ENCODE data around the gene HOXB2. TPM values are rescaled to one million over a fixed set of nuclear protein-coding genes. Genes with fewer than 3 reads are reported as not detected.

HOXB2 gene
- total and polyA plus RNA-seq, 9 of the 15 experiments (the other 6 are each of a cell fraction or from before 2014, with no cell fraction given) = 2.1 to 97.7 (median 21.2) TPM

DNA sequence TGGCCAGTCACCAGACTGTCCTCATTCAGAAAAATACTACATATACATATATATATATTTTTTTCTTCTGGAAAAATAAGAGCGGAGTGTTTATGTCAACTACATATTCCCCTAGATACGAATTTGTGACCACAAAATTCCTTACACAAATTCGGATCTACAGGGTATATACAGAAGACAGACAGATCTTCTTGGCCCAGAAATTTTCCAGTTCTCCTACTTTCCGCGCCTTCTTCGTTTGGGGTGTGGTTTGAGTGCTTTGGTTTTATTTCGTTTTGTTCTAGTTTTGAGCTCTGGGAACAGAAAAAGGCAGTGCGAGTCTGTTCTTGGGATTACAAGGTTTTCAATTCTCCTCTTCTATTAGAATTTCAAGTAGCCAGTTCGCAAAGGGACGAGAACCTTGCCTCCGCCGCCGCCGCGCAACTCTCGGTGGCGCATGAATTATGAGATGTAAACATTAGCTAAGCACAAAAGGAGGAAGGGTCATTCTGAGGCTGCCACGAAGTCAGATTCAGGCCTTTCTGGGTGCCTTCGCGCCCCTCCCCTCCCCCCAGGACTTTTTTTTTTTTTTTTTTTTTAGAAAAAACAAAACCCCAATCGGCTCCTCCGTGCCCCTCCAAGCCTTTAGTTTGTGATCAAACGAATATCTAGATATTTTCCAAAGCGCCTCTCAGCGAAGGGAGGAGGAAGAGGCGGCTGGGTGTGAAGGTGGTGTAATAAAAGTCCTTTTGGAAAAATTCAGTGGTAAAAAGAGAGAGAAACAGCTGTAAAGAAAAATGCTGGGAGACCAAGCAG lies 35.0 kb upstream of the HOXB2 start (continued):
- TF ChIP-seq, protein P1, sequence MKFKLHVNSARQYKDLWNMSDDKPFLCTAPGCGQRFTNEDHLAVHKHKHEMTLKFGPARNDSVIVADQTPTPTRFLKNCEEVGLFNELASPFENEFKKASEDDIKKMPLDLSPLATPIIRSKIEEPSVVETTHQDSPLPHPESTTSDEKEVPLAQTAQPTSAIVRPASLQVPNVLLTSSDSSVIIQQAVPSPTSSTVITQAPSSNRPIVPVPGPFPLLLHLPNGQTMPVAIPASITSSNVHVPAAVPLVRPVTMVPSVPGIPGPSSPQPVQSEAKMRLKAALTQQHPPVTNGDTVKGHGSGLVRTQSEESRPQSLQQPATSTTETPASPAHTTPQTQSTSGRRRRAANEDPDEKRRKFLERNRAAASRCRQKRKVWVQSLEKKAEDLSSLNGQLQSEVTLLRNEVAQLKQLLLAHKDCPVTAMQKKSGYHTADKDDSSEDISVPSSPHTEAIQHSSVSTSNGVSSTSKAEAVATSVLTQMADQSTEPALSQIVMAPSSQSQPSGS (CRISPR knock-in tag; IDR thresholded peaks at IDR 0.05) = no peak
- TF ChIP-seq KHSRP (IDR thresholded peaks at IDR 0.05) (peak; percentile 12; the same call in 1 of the 2 replicates), MYNN (IDR thresholded peaks at IDR 0.05) (peak; percentile 67; the same call in 1 of the 2 replicates), MYNN (CRISPR knock-in tag; IDR thresholded peaks at IDR 0.05) (no peak), POLR2AphosphoS5 (IDR thresholded peaks at IDR 0.05; ENCODE audit: control insufficient read depth, insufficient read depth, low read depth, low read length) (peak; percentile 45; the same call in 1 of the 2 replicates), U2AF1 (optimal IDR thresholded peaks at IDR 0.05; ENCODE audit: low read depth, low read length) (peak; percentile 14), ZNF224 (CRISPR knock-in tag; IDR thresholded peaks at IDR 0.05) (no peak), ZNF589 (CRISPR knock-in tag; IDR thresholded peaks at IDR 0.05; ENCODE audit: low read depth) (no peak), NCOA1 (IDR thresholded peaks at IDR 0.05; ENCODE audit: low read depth) (peak; percentile 48; the same call in 1 of the 2 replicates), PTTG1 (tag; IDR thresholded peaks at IDR 0.05; ENCODE audit: low read depth) (no peak), HEY1 (CRISPR knock-in tag; IDR thresholded peaks at IDR 0.05; ENCODE audit: borderline replicate concordance) (no peak), MBD2 (IDR thresholded peaks at IDR 0.05; ENCODE audit: borderline replicate concordance, low read depth) (peak; percentile 21; the same call in 1 of the 2 replicates), MECOM (CRISPR knock-in tag; IDR thresholded peaks at IDR 0.05) (no peak), ATF3 (IDR thresholded peaks at IDR 0.05) (no peak), ATF3 (CRISPR knock-in tag; conservative IDR thresholded peaks at IDR 0.05) (no peak)
- TF ChIP-seq, protein P2, sequence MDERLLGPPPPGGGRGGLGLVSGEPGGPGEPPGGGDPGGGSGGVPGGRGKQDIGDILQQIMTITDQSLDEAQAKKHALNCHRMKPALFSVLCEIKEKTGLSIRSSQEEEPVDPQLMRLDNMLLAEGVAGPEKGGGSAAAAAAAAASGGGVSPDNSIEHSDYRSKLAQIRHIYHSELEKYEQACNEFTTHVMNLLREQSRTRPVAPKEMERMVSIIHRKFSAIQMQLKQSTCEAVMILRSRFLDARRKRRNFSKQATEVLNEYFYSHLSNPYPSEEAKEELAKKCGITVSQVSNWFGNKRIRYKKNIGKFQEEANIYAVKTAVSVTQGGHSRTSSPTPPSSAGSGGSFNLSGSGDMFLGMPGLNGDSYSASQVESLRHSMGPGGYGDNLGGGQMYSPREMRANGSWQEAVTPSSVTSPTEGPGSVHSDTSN (CRISPR knock-in tag; IDR thresholded peaks at IDR 0.05; ENCODE audit: low read depth) = no peak
- TF ChIP-seq, protein P2 (tag; conservative IDR thresholded peaks at IDR 0.05; ENCODE audit: low read depth) = peak; percentile 67
